Fibroblast of the aortic adventitia (primary cell): ENCODE measurements around the gene FARP1. TPM values are rescaled to one million over a fixed set of nuclear protein-coding genes. Genes with fewer than 3 reads are reported as not detected.

Experiments
- DNase-seq: peaks from one replicate; pipeline ENCODE4 v3.0.0-alpha.2; 2010; ENCODE audit warnings: low read depth
- H3K4me3 ChIP-seq: 2 replicates; pipeline ENCODE4 v1.5.1; 2011; ENCODE audit warnings: low read depth, mild to moderate bottlenecking, control low read depth, low read length, moderate library complexity
- CTCF ChIP-seq: IDR thresholded peaks from 2 replicates; pipeline ENCODE4 v1.5.1; 2011; ENCODE audit warnings: mild to moderate bottlenecking, low read length, control low read depth, inconsistent platforms; ENCODE audit not compliant: insufficient read depth
- total RNA-seq: library from RNA; depleted of rRNA; stranded (reverse); fragments of >200 nt; gene quantifications from 2 replicates; pipeline ENCODE4 v1.2.3, GENCODE V29; 2012; ENCODE audit warnings: low replicate concordance

FARP1 gene
- total RNA-seq, 1 donor, result 16.2 TPM

DNA sequence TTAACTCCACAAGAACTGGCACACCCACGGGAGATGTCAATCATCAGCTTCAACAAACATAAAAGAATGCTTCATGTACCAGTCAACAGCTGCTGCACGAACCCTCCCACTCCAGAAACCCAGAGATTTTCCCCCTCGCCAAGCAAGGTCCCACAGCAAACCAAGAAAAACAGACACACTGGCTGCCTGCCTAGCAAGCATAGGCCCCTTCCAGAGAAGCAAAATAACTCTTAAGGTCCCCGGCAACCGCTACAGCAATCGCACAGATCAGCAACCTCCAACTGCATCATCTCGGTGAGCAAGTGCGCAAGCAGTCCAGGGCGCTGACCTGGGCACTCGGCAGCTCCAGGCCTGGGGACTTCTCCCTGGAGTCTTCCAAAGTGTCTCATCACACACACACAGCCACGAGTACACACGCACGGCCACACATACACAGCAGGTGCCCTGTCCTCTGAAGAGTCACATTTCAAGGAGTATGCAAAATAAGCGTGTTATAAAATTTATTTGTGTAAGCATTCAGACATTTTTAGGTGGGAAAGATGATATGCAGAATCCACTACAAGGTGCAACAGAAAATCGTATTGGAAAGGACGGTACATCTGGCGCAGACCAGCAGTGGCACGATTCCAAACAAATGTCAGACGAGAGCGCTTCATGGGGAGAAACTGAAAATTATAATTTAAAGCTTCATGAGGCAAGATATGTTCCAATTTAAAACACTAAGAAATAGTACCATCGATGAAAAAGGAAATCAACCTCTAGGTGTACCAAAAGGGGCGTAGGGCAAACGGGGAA is 309.0 kb downstream of the FARP1 start:
- no peak overlapping the region for H3K4me3 ChIP-seq
- peak; percentile 87 for DNase-seq
- TF ChIP-seq CTCF, result no peak

GRCh38 chr13:98452851-98453843 is 310.3 kb downstream of the FARP1 start:
- DNase-seq, result peak; percentile 46
- no peak for TF ChIP-seq CTCF
- H3K4me3 ChIP-seq, result no peak overlapping the region

GRCh38 chr13:98454389-98454881 is 311.5 kb downstream of the FARP1 start:
- TF ChIP-seq CTCF, result no peak
- peak; percentile 97 for DNase-seq
- H3K4me3 ChIP-seq, result peak overlapping the region; percentile 7

DNA sequence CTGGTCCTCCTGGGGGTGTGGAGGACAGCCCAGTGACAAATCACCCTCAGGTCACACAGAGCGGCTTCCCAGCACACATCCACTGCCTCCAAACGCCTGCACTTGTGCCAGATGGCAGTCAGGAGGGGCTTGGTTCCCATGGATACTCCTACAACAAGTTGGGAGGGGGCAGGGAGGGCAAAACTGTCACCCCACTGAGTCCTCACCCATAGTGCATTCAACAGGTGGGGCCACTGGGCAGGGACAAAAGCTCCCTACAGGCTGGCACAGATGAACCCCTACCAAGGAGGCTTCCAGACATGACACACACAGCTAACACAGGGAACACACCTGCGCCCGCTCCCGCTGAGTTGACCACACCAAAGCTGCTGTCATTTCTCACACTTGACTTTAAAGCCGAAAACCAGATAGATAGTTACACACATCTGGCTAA is 313.5 kb downstream of the FARP1 start:
- H3K4me3 ChIP-seq, result no peak overlapping the region
- DNase-seq, result no peak
- no peak for TF ChIP-seq CTCF

GRCh38 chr13:98457053-98457452 is 314.2 kb downstream of the FARP1 start:
- H3K4me3 ChIP-seq, result no peak overlapping the region
- no peak for TF ChIP-seq CTCF
- no peak for DNase-seq

GRCh38 chr13:98458431-98458830 is 315.5 kb downstream of the FARP1 start:
- H3K4me3 ChIP-seq, result no peak overlapping the region
- TF ChIP-seq CTCF, result no peak
- no peak for DNase-seq
